Thyroid gland (tissue), 4 donors: ENCODE data around the gene CNOT2. TPM values are rescaled to one million over a fixed set of nuclear protein-coding genes. Genes with fewer than 3 reads are reported as not detected.

ENCODE experiments used
- DNase-seq, 2 donors: peaks; one replicate each; pipeline ENCODE4 v3.0.0-alpha.2; 2019
- H3K27ac ChIP-seq, 3 donors: fragments of 200-600 bp; sonication (generic); 1 replicate in 2 of 3; 2 replicates in 1 of 3; pipeline ENCODE4 v1.5.1; 2016 to 2019; ENCODE audit warnings: mild to moderate bottlenecking in 1 of 3, moderate library complexity in 1 of 3
- H3K27me3 ChIP-seq: fragments of 200-600 bp; sonication (generic); one replicate; pipeline ENCODE4 v1.5.1; 2019
- H3K36me3 ChIP-seq, 2 donors: fragments of 200-600 bp; sonication (generic); one replicate each; pipeline ENCODE4 v1.5.1; 2016 to 2019
- H3K4me1 ChIP-seq, 2 donors: fragments of 200-600 bp; sonication (generic); one replicate each; pipeline ENCODE4 v1.5.1; 2017 to 2019
- H3K4me3 ChIP-seq, 3 donors: fragments of 200-600 bp; sonication (generic); replicated peaks in 1 of 3; 1 replicate in 2 of 3; 2 replicates in 1 of 3; pipeline ENCODE4 v1.5.1; 2016; ENCODE audit warnings: mild to moderate bottlenecking in 1 of 3
- H3K9me3 ChIP-seq: fragments of 200-600 bp; sonication (generic); one replicate; pipeline ENCODE4 v1.5.1; 2017
- CTCF ChIP-seq, 6 experiments: fragments of 200-600 bp in 3 of 6; fragments of 450-650 bp in 3 of 6; sonication (generic) in 3 of 6; IDR thresholded peaks; one replicate each; pipeline ENCODE4 v1.5.1; 2016 to 2019; ENCODE audit warnings: antibody characterized with exemption in 6 of 6, mild to moderate bottlenecking in 2 of 6, inconsistent platforms in 1 of 6, moderate library complexity in 1 of 6
- POLR2A ChIP-seq, 2 donors: fragments of 450-650 bp; IDR thresholded peaks; one replicate each; pipeline ENCODE4 v1.6.1; 2017; ENCODE audit warnings: antibody characterized with exemption in 2 of 2, mild to moderate bottlenecking in 2 of 2, moderate library complexity in 1 of 2
- WGBS, 2 donors: methylation state at CpG; one replicate each; pipeline ENCODE4 v1.1.5; 2017; 5-methylcytosine and 5-hydroxymethylcytosine counted together
- intact Hi-C: fragments of 100-400 bp; cut with DNase I; formaldehyde crosslinking; loops from one replicate; pipeline ENCODE4 v1.15.1; 2023
- total RNA-seq, 4 donors: library from RNA; depleted of rRNA; stranded (reverse); fragments of >200 nt; gene quantifications; one replicate each; pipeline ENCODE4 v1.2.3, GENCODE V29; 2016

Gene CNOT2
- total RNA-seq, 4 donors from 2014 or later, result 162 to 245 (median 173) TPM

GRCh38 chr12:70214972-70215617, 28.1 kb upstream of the CNOT2 start:
- no peaks in the 10 kb centered on the region for H3K27me3 ChIP-seq
- WGBS, 2 donors, result 90 to 94% methylated on average over 2 of the region's 2 CpGs
- no peaks in the 10 kb centered on the region for H3K36me3 ChIP-seq
- no peaks in the 10 kb centered on the region for H3K4me1 ChIP-seq
- H3K4me3 ChIP-seq, result no peak overlapping the region
- no peaks in the 10 kb centered on the region for H3K9me3 ChIP-seq
- intact Hi-C loops, result no loop called here
- DNase-seq, result no peak
- TF ChIP-seq POLR2A (IDR thresholded peaks at IDR 0.05) (no peak), CTCF (IDR thresholded peaks at IDR 0.05) (no peak)
- H3K27ac ChIP-seq, result no peak overlapping the region

- Histone ChIP-seq H3K9me3 (no peaks in the 10 kb centered on the region), H3K4me3 (no peak overlapping the region), H3K27me3 (no peaks in the 10 kb centered on the region), H3K4me1 (no peaks in the 10 kb centered on the region), H3K27ac (no peak overlapping the region), H3K36me3 (no peaks in the 10 kb centered on the region)
- intact Hi-C loops, result no loop called here
- no peak for DNase-seq
- TF ChIP-seq CTCF (IDR thresholded peaks at IDR 0.05) (no peak), POLR2A (IDR thresholded peaks at IDR 0.05) (no peak)
These were observed 25.8 kb upstream of the CNOT2 start for GRCh38 chr12:70217416-70217815.

- H3K9me3 ChIP-seq, result no peaks in the 10 kb centered on the region
- TF ChIP-seq POLR2A (IDR thresholded peaks at IDR 0.05), result no peak
- no peak for TF ChIP-seq CTCF (IDR thresholded peaks at IDR 0.05)
- no peaks in the 10 kb centered on the region for H3K27me3 ChIP-seq
- intact Hi-C loops, result no loop called here
- no peak for DNase-seq
- H3K4me3 ChIP-seq, result no peak overlapping the region
- H3K36me3 ChIP-seq, result no peaks in the 10 kb centered on the region
- no peaks in the 10 kb centered on the region for H3K4me1 ChIP-seq
- no peak overlapping the region for H3K27ac ChIP-seq
These were observed 21.6 kb upstream of the CNOT2 start for GRCh38 chr12:70221626-70222025.

GRCh38 chr12:70227911-70228310, 15.3 kb upstream of the CNOT2 start:
- H3K9me3 ChIP-seq, result no peaks in the 10 kb centered on the region
- WGBS, 2 donors, result 97 to 98% methylated on average over 2 of the region's 2 CpGs
- H3K27me3 ChIP-seq, result no peaks in the 10 kb centered on the region
- no peak for TF ChIP-seq CTCF (IDR thresholded peaks at IDR 0.05)
- no peak for TF ChIP-seq POLR2A (IDR thresholded peaks at IDR 0.05)
- H3K27ac ChIP-seq, result no peak overlapping the region
- DNase-seq, result no peak
- H3K4me1 ChIP-seq, result no peaks in the 10 kb centered on the region
- no peak overlapping the region for H3K4me3 ChIP-seq
- no peaks in the 10 kb centered on the region for H3K36me3 ChIP-seq
- intact Hi-C loops, result no loop called here

GRCh38 chr12:70230934-70231606, 12.2 kb upstream of the CNOT2 start:
- no peaks in the 10 kb centered on the region for H3K36me3 ChIP-seq
- no peaks in the 10 kb centered on the region for H3K4me1 ChIP-seq
- H3K9me3 ChIP-seq, result no peaks in the 10 kb centered on the region
- intact Hi-C loops, result no loop called here
- H3K4me3 ChIP-seq, result no peak overlapping the region
- H3K27me3 ChIP-seq, result no peaks in the 10 kb centered on the region
- TF ChIP-seq CTCF (IDR thresholded peaks at IDR 0.05) (no peak), POLR2A (IDR thresholded peaks at IDR 0.05) (no peak)
- H3K27ac ChIP-seq, result no peak overlapping the region
- DNase-seq, result no peak
- 82 to 90% methylated on average over 2 of the region's 2 CpGs for WGBS, 2 donors
